GM12872 (cell line): ENCODE results near the gene DEPDC1B.

Experiments used
- TF ChIP-seq, protein P1 (sequence below): IDR thresholded peaks from 3 replicates; pipeline ENCODE4 v1.5.1; 2011; ENCODE audit warnings: low read depth, mild to moderate bottlenecking, low read length, moderate library complexity; ENCODE audit not compliant: insufficient read depth

Gene DEPDC1B

DNA sequence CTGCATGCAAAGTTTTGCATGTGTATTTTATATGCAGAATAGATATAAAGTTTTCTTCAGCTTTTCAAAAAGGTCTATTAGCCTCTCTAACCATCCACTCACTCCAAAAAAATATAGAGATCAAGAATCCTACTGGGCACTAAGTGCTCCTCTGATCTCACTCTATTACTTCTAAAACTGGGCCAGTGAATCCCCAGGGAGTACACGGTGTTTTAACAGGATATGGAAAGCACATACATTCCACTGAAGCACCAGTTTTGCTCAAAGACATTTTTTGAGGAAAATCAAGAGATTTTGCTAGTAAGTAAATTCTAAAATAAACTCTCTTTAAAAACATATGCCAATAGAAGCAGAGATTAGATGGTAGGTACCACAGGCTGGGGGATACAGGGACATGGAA, 95.2 kb downstream of the DEPDC1B start:
- TF ChIP-seq, protein P1, sequence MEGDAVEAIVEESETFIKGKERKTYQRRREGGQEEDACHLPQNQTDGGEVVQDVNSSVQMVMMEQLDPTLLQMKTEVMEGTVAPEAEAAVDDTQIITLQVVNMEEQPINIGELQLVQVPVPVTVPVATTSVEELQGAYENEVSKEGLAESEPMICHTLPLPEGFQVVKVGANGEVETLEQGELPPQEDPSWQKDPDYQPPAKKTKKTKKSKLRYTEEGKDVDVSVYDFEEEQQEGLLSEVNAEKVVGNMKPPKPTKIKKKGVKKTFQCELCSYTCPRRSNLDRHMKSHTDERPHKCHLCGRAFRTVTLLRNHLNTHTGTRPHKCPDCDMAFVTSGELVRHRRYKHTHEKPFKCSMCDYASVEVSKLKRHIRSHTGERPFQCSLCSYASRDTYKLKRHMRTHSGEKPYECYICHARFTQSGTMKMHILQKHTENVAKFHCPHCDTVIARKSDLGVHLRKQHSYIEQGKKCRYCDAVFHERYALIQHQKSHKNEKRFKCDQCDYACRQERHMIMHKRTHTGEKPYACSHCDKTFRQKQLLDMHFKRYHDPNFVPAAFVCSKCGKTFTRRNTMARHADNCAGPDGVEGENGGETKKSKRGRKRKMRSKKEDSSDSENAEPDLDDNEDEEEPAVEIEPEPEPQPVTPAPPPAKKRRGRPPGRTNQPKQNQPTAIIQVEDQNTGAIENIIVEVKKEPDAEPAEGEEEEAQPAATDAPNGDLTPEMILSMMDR: no peak

DNA sequence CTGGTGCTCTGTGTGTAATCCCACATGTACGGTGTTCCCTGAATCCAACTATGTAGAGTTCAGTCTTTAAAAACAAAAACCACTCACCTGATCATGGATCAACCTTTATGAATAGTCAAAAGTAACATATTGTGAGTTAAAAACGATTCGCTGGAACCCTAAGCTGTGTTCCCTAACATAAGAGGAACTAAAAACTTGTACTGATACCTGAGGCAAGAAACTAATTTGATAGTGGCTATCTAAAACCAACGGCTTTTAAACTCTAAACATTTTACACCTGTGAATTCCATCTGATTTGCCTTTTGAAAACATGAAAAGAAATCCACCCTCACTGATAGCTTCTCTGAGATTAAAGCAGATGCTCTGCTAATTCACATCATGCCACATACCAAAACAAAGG, 101.5 kb downstream of the DEPDC1B start:
- TF ChIP-seq, protein P1: no peak

DNA sequence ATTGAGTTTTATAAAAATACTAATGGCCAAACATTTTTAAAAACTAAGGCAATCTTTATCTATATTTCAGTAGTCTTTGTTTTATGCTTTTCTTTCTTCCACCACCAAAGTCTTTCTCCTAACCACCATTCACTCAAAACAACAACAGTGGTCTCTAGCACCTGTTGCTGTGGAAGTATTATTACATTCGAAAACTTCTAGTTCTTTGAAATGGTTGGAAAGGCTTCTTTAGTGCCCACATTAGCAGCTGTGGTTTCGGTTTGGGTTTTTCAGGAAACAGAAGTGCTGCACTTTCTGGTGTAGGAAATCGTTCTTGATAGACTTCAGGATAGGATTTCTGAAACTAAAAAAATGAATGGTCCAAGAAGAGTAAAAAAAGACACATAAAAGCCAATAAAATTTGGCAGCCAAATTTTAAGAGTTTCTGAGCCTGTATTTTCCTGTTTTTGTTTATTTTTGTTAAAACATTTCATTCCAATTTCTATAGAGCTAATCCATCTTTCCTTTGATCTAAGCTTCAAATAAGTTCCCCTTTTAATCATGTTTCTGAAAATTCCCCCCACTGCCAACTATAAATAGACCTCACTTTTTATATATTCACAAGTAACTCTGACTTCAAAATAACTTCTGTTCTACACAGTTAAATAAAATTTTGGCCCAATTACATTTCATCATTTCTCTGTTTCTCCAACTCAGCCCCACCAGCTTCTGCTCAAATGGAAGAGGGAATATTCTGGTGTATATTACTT, 102.2 kb downstream of the DEPDC1B start:
- TF ChIP-seq, protein P1: no peak

DNA sequence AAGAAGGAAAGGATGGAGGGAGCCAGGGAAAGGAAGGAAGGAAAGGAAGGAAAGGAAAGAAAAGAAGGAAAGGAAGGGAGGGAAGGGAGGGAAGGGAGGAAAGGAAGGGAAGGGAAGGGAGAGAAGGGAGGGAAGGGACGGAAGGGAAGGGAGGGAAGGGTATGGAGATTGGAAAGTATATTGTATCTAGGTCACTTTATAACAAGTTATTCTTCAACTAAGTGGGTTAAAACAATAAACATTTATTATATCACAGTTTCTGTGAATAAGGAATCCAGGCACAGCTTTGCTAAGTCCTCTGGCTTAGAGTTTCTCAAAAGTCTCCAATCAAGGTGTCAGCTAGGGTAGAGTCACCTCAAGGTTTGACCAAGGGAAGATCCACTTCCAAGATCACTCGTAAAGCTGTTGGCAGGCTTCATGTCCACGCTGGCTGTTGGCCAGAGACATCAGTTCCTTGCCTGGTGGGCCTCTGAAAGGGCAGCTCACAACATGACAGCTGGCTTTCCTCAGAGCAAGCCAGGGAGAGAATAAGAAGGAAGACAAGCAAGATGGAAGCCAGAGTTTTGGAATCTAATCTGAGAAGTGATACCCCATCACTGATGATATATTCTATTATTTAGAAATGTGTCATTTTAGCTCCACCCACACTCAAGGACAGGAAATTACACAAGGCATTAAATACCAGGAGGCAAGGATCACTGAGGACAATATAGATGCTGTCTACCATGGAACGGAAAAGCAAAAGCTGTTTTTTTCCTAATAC, 105.1 kb downstream of the DEPDC1B start:
- TF ChIP-seq, protein P1: no peak

DNA sequence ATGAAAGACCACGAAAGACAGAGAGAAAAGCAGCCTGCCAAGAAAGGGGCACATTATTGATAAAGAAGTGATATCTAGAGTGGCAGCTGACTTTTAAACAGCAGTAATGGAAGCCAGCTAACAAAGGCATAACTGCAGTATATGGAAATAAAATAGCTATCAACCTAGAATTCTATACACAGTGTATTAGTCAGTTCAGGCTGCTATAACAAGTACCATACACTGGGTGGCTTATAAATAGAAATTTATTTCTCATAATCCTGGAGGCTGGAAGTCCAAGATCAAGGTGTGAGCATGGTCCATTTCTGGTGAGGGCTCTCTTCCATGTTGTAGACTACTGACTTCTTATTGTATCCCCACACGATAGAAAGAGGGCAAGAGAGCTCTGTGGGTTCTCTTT, 109.8 kb downstream of the DEPDC1B start:
- TF ChIP-seq, protein P1: no peak

DNA sequence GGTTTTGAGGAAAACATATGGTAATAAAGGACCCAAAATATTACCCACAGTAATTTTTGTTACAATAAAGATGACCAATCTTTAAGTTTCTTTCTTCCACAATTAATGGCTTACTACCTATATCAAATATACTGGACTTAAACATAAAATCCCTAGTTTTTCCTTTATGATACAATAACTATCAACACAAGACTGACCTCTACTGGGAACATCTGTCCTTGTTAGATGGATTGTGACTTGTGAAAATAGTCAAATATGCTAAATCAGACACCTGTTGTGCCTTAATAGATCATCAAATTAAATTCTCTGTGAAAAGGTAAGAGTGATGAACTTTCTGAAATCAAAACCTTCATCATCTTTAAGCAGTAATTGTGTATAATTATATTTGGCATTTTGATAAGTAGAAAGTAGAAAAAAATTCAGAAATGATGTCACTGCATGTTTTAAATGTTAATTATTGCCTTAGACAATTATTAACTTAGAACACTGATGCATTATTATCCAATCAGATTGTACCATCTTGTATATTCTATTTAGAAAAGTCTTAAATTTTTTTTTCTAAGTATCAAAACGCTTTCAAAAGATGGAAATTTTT, 113.6 kb downstream of the DEPDC1B start:
- TF ChIP-seq, protein P1: 0 out of 3 replicates have a peak, but pooled peaks have one; percentile 12

DNA sequence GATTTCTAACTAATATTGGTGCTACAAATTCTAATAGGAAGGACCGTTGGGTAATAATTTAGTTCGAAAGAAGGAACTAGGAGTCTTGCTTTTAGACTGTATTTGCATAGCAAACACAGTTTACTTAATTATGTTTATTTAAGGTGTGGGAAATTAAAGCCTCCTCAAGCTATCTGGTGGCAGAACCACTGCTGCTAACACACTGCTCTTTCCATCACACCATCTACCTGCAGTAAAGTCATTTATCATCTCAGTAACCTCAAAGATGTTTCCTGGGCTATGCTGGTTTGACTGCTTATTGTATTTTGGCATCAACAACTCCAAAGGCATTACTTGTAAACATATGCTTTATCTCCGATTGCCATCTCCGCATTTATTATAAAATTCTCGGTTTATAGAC, 114.3 kb downstream of the DEPDC1B start:
- TF ChIP-seq, protein P1: no peak
